HG03575 (cell line): ENCODE data around the gene GUCY1A1.
A peak's percentile ranks its signal among the peaks of the same experiment; 100 is the strongest.

Experiments used
- ATAC-seq: cut with Tn5 transposase; IDR thresholded peaks from one replicate; pipeline ENCODE4 v1.9.1; 2021; ENCODE audit not compliant: unreplicated experiment, insufficient number of reproducible peaks, low FRiP score; ENCODE audit errors: extremely low read depth

The GUCY1A1 gene

DNA sequence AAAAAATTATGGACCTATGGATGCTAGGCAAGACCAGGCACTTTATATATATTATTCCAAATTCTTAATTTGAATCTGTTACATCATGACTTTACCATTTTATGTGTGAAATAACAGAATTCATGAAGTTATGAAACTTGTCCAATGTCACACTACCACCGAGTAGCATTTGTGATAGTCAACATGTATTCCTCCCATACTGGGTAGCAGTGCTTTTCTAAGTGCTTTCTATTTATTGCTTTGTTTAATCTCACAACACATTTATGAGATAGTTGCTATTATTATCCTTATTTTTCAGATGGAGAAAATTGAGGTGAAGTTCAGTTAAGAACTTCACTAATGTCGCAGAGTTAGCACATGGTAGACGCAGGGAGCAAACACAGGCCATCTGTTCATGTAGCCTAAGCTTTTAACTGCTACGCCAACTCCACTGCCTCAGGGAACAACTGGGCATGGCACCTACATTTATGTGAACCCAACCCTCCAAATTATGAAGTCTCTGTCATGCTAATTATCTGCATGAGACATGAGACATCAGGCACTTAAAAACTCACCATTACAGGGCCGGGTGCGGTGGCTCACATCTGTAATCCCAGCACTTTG is 20.8 kb downstream of the GUCY1A1 start:
- ATAC-seq: no peak

DNA sequence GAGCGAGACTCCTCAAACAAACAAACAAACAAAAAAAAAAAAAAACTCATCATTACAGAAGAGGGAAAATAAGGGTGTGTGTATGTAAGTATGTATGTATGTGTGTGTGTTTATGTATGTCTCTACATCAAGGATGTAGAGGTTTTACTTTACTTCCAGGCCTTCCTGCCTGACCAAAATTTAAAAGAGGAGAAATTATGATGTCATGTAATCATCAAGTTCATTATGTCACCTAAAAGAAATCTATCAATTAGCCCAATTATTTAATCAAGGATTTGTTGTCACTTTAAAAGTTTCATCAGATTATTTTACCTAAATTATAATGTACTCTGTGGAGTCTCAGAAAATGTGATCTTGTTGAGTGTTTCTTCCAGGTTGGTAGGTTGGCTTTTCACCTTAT is 21.6 kb downstream of the GUCY1A1 start:
- no peak for ATAC-seq

DNA sequence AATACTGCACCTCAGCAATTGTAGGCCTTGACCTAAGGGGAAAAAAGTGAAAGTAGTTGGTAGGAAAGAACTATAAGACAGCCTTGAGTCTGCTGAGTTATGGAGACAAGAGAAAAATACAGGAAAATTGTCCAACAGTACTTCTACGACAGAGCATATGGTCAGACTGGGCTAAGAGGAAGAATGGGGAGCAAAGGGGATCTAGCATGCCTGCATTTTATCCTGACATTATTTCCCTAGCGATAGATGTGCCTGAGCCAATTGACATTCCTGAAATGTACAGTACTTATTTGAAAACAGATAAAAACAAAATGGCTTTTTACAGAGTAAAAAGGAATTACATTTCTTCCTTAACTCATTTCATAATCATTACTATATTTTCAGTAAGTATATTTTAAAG is 22.2 kb downstream of the GUCY1A1 start:
- ATAC-seq: no peak

DNA sequence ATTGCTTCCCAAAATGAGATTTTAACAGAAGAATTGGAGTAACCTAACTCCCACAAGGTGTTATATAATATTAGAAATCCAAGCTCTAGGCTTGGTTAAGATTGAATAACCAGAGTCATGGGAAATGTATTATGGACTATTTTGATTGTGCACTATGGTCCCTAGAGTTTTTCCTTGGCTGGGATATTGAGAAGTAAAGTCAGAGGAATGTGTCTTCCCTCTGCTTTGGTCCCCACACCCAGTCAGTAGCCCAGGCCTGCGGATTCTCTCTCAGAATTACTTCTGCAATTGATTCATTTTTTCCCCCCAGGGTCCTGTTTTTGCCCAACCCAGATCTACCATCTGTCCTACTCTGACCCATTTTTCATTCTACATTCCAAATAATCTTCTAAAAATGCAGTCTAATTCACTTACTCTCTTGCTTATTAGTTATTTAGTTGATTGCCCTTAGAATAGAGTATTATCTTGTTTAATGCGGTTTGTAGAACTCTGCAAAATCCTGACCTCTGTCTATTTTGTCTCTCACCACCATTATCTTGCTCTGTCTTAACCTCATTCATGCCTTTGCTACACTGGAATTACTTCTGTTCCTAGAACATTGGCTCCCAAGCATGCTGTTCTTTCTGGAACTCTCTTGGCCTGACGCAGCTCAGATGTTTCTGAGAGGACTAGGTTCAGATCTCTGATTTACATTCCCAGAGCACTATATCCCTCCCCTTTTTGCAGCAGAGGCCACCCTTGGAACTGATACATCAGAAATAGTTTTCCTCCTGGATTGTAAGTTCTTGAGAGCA is 23.6 kb downstream of the GUCY1A1 start:
- ATAC-seq: no peak

DNA sequence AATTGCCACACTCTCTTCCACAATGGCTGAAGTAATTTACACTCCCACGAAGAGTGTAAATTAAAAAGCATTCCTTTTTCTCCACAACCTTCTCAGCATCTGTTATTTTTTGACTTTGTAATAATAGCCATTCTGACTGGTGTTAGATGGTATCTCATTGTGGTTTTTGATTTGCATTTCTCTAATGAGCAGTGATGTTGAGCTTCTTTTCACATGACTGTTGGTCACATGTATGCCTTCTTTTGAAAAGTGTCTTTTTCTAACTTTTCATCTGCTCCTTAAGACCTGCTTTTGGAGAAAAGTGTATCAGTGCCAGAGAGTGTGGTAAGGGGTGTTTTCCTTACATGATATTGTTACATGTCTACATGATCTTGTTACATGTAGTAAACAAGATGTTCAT is 25.7 kb downstream of the GUCY1A1 start:
- ATAC-seq: no peak

DNA sequence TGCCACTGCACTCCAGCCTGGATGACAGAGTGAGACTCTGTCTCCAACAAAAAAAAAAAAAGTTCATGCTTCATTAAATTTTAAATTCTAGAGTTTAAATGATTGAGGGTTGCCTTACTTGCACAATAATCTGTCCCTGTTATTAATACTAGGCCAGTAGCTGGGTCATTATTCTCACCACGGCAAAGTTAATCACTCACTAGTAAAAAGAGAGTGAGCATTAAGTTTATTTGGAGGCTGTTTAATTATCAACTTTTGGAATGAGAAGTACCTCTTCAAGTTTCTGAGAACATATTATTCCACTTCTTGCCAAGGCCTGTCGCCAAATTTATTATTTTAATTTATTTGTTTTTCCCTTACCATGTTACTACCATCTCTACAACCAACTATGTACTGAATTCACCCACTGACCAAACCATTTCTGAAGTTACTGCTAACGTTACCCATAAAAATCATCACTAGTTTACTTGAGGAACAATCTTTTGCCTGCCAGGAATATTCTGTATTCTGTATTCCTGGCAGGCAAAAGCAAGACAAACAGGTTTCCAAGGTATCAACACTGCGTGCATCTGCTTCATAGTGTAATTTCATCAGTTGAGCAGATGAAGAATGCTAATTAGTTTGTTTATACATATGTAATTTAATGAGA is 26.5 kb downstream of the GUCY1A1 start:
- ATAC-seq: no peak

DNA sequence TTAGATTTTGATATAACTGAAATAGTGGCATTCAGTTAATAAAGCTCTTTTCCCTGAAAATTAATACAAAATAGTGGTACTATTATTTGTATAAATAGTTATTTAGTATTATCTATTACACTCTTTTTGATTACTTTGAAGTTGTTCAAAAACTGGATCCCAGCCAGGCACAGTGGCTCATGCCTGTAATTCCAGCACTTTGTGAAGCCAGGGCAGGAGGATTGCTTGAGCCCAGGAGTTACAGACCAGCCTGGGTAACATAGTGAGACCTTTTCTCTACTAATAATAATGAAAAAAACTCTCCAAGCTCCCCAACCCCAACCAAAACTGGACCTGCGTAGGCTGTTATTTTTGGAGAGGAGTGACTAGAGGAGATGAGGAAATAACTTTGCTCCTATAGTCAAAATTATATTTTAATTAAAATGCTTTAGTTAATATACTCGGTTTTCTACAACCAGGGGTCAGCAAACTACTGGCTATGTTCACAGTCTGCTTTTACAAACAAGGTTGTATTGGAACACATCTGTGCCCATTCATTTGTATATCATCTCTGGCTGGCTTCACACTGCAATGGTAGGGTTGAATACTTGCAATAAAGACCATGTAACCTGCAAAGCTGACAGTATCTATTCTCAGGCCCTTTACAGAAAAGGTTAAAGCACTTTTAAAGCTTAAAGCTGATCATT is 27.6 kb downstream of the GUCY1A1 start:
- no peak for ATAC-seq

DNA sequence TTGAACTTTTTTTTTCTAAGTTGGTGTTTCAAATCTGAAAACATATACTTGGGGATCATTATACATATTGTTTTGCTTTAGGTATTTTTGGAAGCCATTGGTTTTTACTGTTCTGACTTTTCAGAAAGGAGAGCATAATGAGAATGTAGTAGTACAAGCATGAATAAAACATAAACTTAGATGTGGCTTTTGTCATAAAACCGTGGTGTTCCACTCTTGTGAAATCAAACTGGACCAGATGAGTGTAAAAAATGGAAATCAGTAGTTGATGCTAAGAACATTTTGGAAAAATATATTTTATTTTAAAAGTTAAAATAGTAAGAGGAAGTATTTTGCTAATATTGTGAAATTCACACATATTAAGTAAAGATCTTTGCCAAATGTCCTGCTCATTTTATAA is 29.6 kb downstream of the GUCY1A1 start:
- no peak for ATAC-seq

DNA sequence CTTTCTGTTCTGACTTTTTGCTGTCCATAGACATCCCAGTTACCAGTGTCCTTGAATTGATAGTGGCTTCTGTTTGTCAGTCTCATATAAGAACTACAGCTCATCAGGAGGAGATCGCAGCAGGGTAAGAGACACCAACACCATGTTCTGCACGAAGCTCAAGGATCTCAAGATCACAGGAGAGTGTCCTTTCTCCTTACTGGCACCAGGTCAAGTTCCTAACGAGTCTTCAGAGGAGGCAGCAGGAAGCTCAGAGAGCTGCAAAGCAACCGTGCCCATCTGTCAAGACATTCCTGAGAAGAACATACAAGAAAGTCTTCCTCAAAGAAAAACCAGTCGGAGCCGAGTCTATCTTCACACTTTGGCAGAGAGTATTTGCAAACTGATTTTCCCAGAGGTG is 30.1 kb downstream of the GUCY1A1 start:
- no peak for ATAC-seq

DNA sequence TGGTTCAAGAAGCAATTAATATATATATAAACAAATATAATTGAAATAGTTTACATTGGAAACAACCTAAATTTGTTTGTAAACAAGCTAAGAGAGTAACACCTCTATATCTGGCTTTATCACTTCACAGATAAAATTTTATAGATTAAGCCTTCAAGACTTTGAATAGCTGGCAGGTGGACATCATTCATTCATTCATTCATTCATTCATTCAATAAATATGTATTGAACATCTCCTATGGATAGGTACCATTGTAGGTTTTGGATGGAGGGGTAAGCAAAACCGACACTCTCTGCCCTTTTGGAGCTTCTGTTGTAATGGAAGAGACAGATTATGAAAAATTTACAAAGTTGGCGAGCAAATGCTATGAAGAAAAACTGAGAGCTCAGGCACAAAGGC is 35.2 kb downstream of the GUCY1A1 start:
- no peak for ATAC-seq

DNA sequence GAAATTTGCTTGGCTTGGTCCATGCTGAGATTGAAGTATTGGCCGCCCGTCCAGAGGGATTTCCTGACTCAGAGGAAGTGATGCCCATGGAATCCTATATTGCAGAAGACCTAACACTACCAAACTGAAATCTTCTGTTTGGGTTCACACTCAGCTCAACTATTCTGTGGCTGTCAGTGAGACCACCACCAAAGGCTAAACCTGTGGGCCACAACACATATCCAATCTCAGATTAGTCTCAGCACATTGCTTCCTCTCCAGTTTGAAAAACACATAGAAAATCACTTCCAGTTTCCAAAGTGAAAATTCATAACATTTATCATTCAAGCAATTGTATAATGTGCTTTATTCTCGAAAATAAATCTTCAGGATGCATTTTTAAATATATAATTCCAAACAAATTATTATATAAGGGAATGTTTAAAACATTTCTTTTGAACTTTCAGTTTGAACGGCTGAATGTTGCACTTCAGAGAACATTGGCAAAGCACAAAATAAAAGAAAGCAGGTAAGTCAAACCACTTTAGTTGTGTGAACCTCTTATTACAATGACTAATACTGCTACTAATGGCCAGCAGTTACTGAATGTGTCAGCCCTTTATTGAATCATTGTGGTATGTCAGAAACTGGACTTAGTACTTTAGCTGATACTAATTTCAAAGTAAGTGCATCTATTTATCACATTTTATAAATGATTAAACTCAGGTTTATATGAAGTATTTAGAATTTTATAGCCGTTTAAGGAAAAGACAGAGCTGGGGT is 37.0 kb downstream of the GUCY1A1 start:
- ATAC-seq: peak; percentile 62

DNA sequence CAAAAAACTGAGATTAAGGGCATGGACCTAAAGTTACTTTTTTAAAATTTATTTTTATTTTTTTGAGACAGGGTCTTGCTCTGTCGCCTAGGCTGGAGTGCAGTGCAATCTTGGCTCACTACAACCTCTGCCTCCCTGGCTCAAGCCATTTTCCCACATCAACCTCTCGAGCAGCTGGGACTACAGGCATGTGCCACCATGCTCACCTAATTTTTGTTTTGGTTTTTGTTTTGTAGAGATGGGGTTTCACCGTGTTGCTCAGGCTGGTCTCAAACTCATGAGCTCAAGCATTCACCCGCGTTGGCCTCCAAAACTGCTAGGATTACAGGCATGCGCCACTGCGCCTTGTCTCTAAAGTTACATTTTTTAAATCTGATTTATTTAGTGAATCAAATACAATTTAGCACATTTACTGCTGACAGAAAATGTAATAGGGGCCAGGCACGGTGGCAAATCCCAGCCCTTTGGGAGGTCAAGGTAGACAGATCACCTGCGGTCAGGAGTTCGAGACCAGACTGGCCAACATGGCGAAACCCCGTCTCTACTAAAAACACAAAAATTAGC is 38.3 kb downstream of the GUCY1A1 start:
- no peak for ATAC-seq

DNA sequence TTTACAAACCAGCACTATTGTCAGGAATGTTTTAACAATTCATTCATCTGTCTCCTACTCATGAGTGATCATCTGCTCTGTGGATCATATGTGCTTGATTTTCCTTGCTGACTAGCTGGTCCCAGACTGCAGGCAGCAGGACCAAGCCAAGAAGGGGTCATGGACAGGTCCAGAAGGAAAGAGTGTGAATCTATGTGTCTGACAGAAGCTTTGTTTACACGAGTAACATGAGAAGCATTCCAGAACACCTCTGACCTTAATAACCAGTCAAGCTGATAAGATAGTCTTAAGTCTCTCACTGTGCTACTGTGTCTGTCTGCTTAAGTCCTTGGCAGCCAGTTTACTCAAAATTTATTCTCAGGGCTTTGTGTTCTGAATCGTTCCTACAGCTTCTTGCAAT is 39.0 kb downstream of the GUCY1A1 start:
- ATAC-seq: no peak

DNA sequence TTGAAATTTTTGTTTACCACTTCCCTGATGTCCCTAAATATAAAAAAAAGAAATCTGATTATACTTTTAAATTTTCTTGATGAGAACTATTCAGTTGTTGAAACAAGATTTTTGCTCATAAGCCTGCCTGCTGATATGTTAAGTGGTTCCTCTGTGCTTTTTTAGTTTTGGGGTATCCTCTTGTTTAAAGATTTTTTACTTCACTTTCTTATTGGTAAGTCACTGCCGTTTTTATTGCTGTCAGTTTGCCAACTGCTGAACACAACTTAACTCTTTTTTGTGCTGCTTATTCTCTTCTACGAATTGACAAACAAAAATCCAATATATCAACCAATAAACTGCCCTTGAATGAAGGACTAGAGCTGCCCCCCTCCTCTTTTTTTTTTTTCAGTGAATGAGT is 39.5 kb downstream of the GUCY1A1 start:
- ATAC-seq: no peak

DNA sequence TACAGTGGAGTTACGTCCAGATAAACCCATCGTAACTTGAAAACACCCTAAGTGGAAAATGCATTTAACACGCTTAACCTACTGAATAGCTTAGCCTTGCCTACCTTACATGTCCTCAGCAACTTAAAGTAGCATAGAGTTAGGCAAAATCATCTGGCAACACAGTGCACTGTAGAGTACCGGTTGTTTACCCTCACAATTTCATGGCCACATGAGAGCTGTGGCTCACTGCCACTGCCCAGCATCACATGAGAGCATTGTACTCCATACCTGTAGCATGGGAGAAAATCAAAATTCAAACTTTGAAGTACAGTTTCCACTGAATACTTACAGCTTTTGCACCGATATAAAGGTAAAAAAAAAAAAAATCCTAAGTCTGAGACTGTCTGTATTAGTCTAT is 40.6 kb downstream of the GUCY1A1 start:
- no peak for ATAC-seq

DNA sequence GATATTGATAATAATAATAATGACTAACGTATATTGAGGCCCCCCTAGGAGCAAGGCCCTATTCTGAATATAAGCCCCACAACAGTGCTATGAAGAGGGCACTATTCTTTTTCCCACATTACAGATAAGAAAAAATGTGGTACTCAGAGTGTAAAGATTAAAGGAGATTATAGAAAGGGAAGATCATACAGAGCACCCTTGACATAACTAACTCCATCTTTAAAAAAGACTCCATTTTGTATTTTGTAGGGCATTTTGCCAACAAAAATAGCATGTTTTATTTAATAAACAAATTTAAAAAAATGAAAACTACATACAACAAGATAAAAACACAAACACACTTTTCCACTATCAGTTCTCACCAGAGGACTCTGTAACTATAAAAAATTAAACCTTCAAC is 42.1 kb downstream of the GUCY1A1 start:
- no peak for ATAC-seq

DNA sequence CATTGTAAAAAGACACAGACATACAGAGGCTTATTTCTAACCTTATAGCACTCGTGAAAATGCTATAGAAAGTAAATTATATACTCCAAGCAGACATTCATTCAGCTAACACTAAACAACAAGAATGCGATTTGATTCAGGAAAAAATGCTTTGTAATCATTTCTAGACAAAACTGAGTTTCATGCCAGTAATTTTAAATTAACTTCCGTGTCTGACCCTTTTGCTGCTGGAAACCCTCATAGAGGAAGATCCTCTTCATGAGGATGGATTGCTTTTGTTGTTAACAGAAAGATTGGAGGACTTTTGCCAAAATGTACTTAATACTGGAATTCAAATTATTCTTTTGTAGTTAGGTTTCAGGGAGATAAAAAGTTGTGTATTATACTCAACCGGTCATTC is 43.3 kb downstream of the GUCY1A1 start:
- ATAC-seq: no peak

DNA sequence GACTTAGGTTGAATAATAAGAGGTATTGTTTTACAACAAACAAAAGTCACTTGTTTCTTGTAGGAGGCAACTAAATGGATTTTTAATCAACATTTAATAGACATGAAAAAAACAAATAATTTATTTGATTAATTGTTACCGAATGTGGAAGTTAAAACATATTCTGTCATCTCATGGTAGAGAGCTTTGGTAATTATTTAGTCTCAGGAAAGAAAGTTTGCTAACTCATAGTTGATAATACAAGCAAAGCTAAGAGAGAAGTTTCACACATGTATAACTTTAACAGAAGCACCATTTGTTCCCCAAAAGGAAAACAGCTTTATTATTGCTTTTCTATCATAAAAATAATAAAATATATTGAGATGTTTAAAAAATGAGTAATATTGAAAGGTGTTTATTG is 44.9 kb downstream of the GUCY1A1 start:
- no peak for ATAC-seq

DNA sequence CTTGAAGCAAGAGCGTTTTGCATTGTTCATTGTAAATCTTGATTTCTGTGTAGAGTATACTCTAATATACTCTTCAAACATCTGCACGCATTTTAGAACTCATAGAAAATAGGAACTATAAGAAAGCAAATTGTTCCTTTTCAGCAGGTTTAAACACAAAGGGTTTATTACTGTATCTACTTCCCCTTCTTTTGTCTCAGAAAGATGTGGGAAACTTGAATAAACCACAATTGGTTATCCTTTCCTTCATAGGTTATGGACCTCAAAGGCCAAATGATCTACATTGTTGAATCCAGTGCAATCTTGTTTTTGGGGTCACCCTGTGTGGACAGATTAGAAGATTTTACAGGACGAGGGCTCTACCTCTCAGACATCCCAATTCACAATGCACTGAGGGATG is 46.2 kb downstream of the GUCY1A1 start:
- no peak for ATAC-seq
